GM12878 (cell line): ENCODE results near the gene ACVR2A. TPM values are rescaled to one million over a fixed set of nuclear protein-coding genes. Genes with fewer than 3 reads are reported as not detected.

Experiments
- ATAC-seq: fragments of 200-7000 bp; cut with Tn5 transposase; 3 replicates; pipeline ENCODE4 v1.9.1; 2020; ENCODE audit warnings: mild to moderate bottlenecking, moderate library complexity
- BruUV-seq: library from RNA; stranded (reverse); fragments of 400-500 nt; replicated peaks from 2 replicates; lab custom pipeline; 2021; lab: Mats Ljungman, UMichigan
- CTCF ChIA-PET: fragments of 300-600 bp; sonication (Branson Sonifier 250); formaldehyde crosslinking; extraction: SDS; loops from one replicate; lab custom pipeline; 2021; ENCODE audit warnings: inconsistent platforms; lab: Yijun Ruan, JAX
- POLR2A ChIA-PET: fragments of 350-600 bp; formaldehyde crosslinking; extraction: SDS; loops from one replicate; lab custom pipeline; 2021; ENCODE audit warnings: inconsistent platforms; lab: Charles Lee
- RAD21 ChIA-PET: fragments of 300-600 bp; sonication (Branson Sonifier 250); formaldehyde crosslinking; loops from one replicate; lab custom pipeline; 2023; ENCODE audit warnings: antibody characterized with exemption; ENCODE audit not compliant: unreplicated experiment; lab: Charles Lee
- SMC1A ChIA-PET: fragments of 300-600 bp; sonication (Branson Sonifier 250); formaldehyde crosslinking; loops from one replicate; lab custom pipeline; 2023; ENCODE audit not compliant: unreplicated experiment, uncharacterized antibody; lab: Charles Lee
- DNase-seq: peaks from one replicate; pipeline ENCODE4 v3.0.0-alpha.2; 2011; ENCODE audit warnings: low read depth, low spot score
- FAIRE-seq: peaks from 3 replicates; lab custom pipeline; 2011; peaks lifted over from hg19 to GRCh38; lab: Jason Lieb, UNC
- H2AFZ ChIP-seq: 2 replicates; pipeline ENCODE4 v1.6.0; 2011; ENCODE audit warnings: low read depth, low read length, control low read depth; ENCODE audit not compliant: control insufficient read depth
- H3K27ac ChIP-seq: 2 replicates; pipeline ENCODE4 v1.5.1; 2011; ENCODE audit warnings: control low read depth; ENCODE audit not compliant: control insufficient read depth, insufficient read depth
- H3K27me3 ChIP-seq, 2 experiments: replicated peaks in 1 of 2; 2 replicates each; pipeline versions ENCODE4 v1.6.0 to v1.6.1; 2011; ENCODE audit warnings: low read length in 1 of 2; ENCODE audit not compliant: control insufficient read depth in 2 of 2, insufficient read depth in 2 of 2
- H3K36me3 ChIP-seq, 2 experiments: 2 replicates each; pipeline ENCODE4 v1.5.1; 2011; ENCODE audit warnings: low read length in 1 of 2; ENCODE audit not compliant: control insufficient read depth in 2 of 2, insufficient read depth in 2 of 2
- H3K4me1 ChIP-seq: 2 replicates; pipeline ENCODE4 v1.6.1; 2011; ENCODE audit warnings: mild to moderate bottlenecking, low read length, moderate library complexity, mixed read lengths; ENCODE audit not compliant: control insufficient read depth, insufficient read depth
- H3K4me2 ChIP-seq: 2 replicates; pipeline ENCODE4 v1.6.0; 2011; ENCODE audit warnings: control low read depth; ENCODE audit not compliant: control insufficient read depth, insufficient read depth
- H3K4me3 ChIP-seq: fragments of 200-600 bp; sonication (generic); 2 replicates; pipeline ENCODE4 v1.5.1; 2016
- H3K79me2 ChIP-seq: 2 replicates; pipeline ENCODE4 v1.6.0; 2011; ENCODE audit warnings: low read length; ENCODE audit not compliant: control insufficient read depth, insufficient read depth
- H3K9ac ChIP-seq: 2 replicates; pipeline ENCODE4 v1.8.0; 2011; ENCODE audit warnings: low read length, control low read depth, mixed read lengths; ENCODE audit not compliant: control insufficient read depth, insufficient read depth
- H3K9me3 ChIP-seq: replicated peaks from 3 replicates; pipeline ENCODE4 v1.5.1; 2011; ENCODE audit warnings: mild to moderate bottlenecking, low read length; ENCODE audit not compliant: control insufficient read depth, insufficient read depth
- H4K20me1 ChIP-seq: 2 replicates; pipeline ENCODE4 v1.6.0; 2011; ENCODE audit not compliant: control insufficient read depth, insufficient read depth
- ATF7 ChIP-seq: fragments of 450-650 bp; IDR thresholded peaks from 2 replicates; pipeline ENCODE4 v1.6.1; 2016; ENCODE audit warnings: low read depth, mild to moderate bottlenecking
- CEBPB ChIP-seq, 2 experiments: fragments of 150-350 bp in 1 of 2; IDR thresholded peaks; 2 replicates each; pipeline ENCODE4 v1.6.1; 2012 to 2014; ENCODE audit warnings: low read depth in 2 of 2, low read length in 2 of 2, borderline replicate concordance in 1 of 2, inconsistent platforms in 1 of 2
- KAT2A ChIP-seq: conservative IDR thresholded peaks from 2 replicates; pipeline ENCODE4 v1.6.1; 2011; ENCODE audit warnings: low read depth, low read length; ENCODE audit not compliant: control insufficient read depth
- NBN ChIP-seq: fragments of 450-650 bp; IDR thresholded peaks from 2 replicates; pipeline ENCODE4 v1.6.1; 2016
- NKRF ChIP-seq: fragments of 450-650 bp; conservative IDR thresholded peaks from 2 replicates; pipeline ENCODE4 v1.6.1; 2017; ENCODE audit warnings: mild to moderate bottlenecking, moderate library complexity
- POLR2A ChIP-seq: IDR thresholded peaks from 2 replicates; pipeline ENCODE4 v1.6.1; 2011; ENCODE audit warnings: low read depth, mild to moderate bottlenecking, low read length
- TBL1XR1 ChIP-seq: IDR thresholded peaks from 2 replicates; pipeline ENCODE4 v1.6.1; 2012; ENCODE audit warnings: low read depth, low read length, improper control_type of control experiment
- YY1 ChIP-seq: IDR thresholded peaks from 2 replicates; pipeline ENCODE4 v1.6.1; 2011; ENCODE audit warnings: low read depth, mild to moderate bottlenecking, low read length
- ZBTB4 ChIP-seq: fragments of 450-650 bp; formaldehyde crosslinking; IDR thresholded peaks from 2 replicates; pipeline ENCODE4 v1.4.0; 2022; ENCODE audit warnings: mild to moderate bottlenecking, moderate library complexity
- ZNF207 ChIP-seq: fragments of 450-650 bp; IDR thresholded peaks from 2 replicates; pipeline ENCODE4 v1.6.1; 2014; ENCODE audit warnings: antibody characterized with exemption, mild to moderate bottlenecking, borderline replicate concordance
- WGBS: methylation state at CpG from one replicate; pipeline ENCODE4 v1.1.6; 2016; ENCODE audit warnings: low lambda C conversion rate; ENCODE audit not compliant: insufficient replicate concordance, insufficient coverage; ENCODE audit errors: missing lambda C conversion rate; 5-methylcytosine and 5-hydroxymethylcytosine counted together
- in situ Hi-C: fragments of 300-500 bp; cut with MboI; formaldehyde crosslinking; loops from 9 replicates; pipeline ENCODE4 v1.14.3; 2018; ENCODE audit warnings: mixed read lengths
- intact Hi-C: fragments of 100-400 bp; cut with micrococcal nuclease; formaldehyde crosslinking; loops from one replicate; pipeline ENCODE4 v1.14.2; 2022; ENCODE audit not compliant: unreplicated experiment
- polyA plus RNA-seq, 11 experiments: library from polyadenylated mRNA; depleted of rRNA in 4 of 11; unstranded in 6 of 11; stranded (reverse) in 5 of 11; fragments of >200 nt; fragmentation: Nextera tagmentation in 4 of 11; fragmentation: Illumina TruSeq in 1 of 11; extraction: Ambion mirVana in 4 of 11; extraction: Trizol in 1 of 11; gene quantifications; 1 replicate in 1 of 11; 2 replicates in 10 of 11; pipeline versions ENCODE4 v1.2.1 to v1.2.3, GENCODE V29; 2011 to 2016; ENCODE audit warnings: inconsistent platforms in 2 of 11, missing spikeins in 2 of 11, low read depth in 1 of 11
- total RNA-seq, 4 experiments: library from RNA; depleted of rRNA in 3 of 4; stranded (reverse); fragments of >200 nt in 3 of 4; fragmentation: Illumina TruSeq in 1 of 4; extraction: Trizol in 1 of 4; gene quantifications; 2 replicates each; pipeline versions ENCODE4 v1.2.1 to v1.2.3, GENCODE V29; 2013 to 2021

ACVR2A gene
- total and polyA plus RNA-seq, 10 of the 15 experiments (the other 5 are each of a cell fraction or from before 2014, with no cell fraction given), result 0.42 to 3.0 (median 1.7) TPM

GRCh38 chr2:147872967-147873366 is 28.1 kb downstream of the ACVR2A start:
- intact Hi-C loops (no loop called here), in situ Hi-C loops (no loop called here)
- no peaks in the 10 kb centered on the region for H3K4me1 ChIP-seq
- ATAC-seq (no peak), DNase-seq (no peak), FAIRE-seq (no peak)
- H4K20me1 ChIP-seq, result no peaks in the 10 kb centered on the region
- BruUV-seq, result no TSS peak
- H3K9me3 ChIP-seq, result no peaks in the 10 kb centered on the region; the same call in 2 of the 3 replicates
- no peak overlapping the region for H3K4me2 ChIP-seq
- SMC1A ChIA-PET, result no interaction called here
- no peak overlapping the region for H3K27ac ChIP-seq
- no peak overlapping the region for H3K9ac ChIP-seq
- H3K79me2 ChIP-seq, result no peaks in the 10 kb centered on the region
- no peak overlapping the region for H2AFZ ChIP-seq
- CTCF ChIA-PET, result no interaction called here
- H3K36me3 ChIP-seq, result no peaks in the 10 kb centered on the region
- POLR2A ChIA-PET, result no interaction called here
- RAD21 ChIA-PET, result no interaction called here
- H3K4me3 ChIP-seq, result no peak overlapping the region
- no peaks in the 10 kb centered on the region for H3K27me3 ChIP-seq
- TF ChIP-seq YY1 (no peak), ATF7 (peak; percentile 60)

- RAD21 ChIA-PET, result no interaction called here
- BruUV-seq, result no TSS peak
- intact Hi-C loops (no loop called here), in situ Hi-C loops (no loop called here)
- DNase-seq, result no peak
- Histone ChIP-seq H3K27ac (no peak overlapping the region), H2AFZ (no peak overlapping the region), H3K4me2 (no peak overlapping the region), H3K36me3 (no peaks in the 10 kb centered on the region), H3K9ac (no peak overlapping the region), H3K9me3 (no peaks in the 10 kb centered on the region), H4K20me1 (no peaks in the 10 kb centered on the region), H3K4me3 (no peak overlapping the region), H3K4me1 (no peaks in the 10 kb centered on the region), H3K27me3 (no peaks in the 10 kb centered on the region), H3K79me2 (no peaks in the 10 kb centered on the region)
- SMC1A ChIA-PET, result no interaction called here
- FAIRE-seq, result no peak
- POLR2A ChIA-PET, result no interaction called here
- ATAC-seq, result no peak
- CTCF ChIA-PET, result no interaction called here
- 56% methylated on average over 1 of the region's 1 CpG for WGBS
- TF ChIP-seq KAT2A (no peak), NBN (no peak), TBL1XR1 (no peak), POLR2A (no peak), ZBTB4 (no peak), ZNF207 (no peak), NKRF (no peak), CEBPB (IDR thresholded peaks at IDR 0.05; ENCODE audit: borderline replicate concordance in 1 of 2, low read depth in 2 of 2, low read length in 2 of 2) (no peak)
These were observed 29.1 kb downstream of the ACVR2A start for GRCh38 chr2:147873859-147874483.
